Stomach (tissue), 4 donors: Measurements from ENCODE around the gene AAMDC.

Experiments
- EP300 ChIP-seq: sonication (generic); formaldehyde crosslinking; IDR thresholded peaks from one replicate; pipeline ENCODE4 v1.6.1; 2017; ENCODE audit warnings: antibody characterized with exemption
- POLR2A ChIP-seq, 4 donors: fragments of 450-650 bp; IDR thresholded peaks; one replicate each; pipeline ENCODE4 v1.6.1; 2016; ENCODE audit warnings: antibody characterized with exemption in 4 of 4, control low read depth in 2 of 4, mild to moderate bottlenecking in 1 of 4, moderate library complexity in 1 of 4
- POLR2AphosphoS5 ChIP-seq, 3 donors: sonication (generic); formaldehyde crosslinking; IDR thresholded peaks; one replicate each; pipeline ENCODE4 v1.6.1; 2016; ENCODE audit warnings: antibody characterized with exemption in 3 of 3
- TF ChIP-seq, protein P1 (sequence below), 7 experiments: fragments of 450-650 bp in 4 of 7; fragments of 200-600 bp in 3 of 7; sonication (generic) in 3 of 7; IDR thresholded peaks; one replicate each; pipeline ENCODE4 v1.5.1; 2016 to 2019; ENCODE audit warnings: antibody characterized with exemption in 7 of 7, control low read depth in 2 of 7, mild to moderate bottlenecking in 1 of 7

DNA sequence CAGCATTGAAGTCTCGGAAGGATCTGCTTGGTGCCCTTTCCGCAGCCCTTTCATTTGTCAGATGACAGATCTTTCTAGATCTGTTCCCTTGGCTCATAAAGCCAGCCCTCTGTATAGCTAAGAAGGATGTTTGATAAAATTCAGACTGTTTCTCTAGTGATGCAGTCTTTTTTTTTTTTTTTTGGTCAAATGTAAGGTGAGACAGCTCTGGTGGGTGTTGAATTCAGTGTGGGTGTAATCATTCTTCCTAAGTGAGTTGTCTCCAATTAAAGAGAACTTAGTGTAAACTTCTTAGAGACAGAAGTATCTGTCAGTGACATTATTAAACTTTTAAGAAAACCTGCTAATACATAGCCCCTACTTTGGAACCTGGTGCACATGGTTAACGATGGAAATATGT, 53.3 kb downstream of the AAMDC start:
- TF ChIP-seq POLR2AphosphoS5 (IDR thresholded peaks at IDR 0.05) (no peak), EP300 (no peak), POLR2A (IDR thresholded peaks at IDR 0.05) (no peak)
- TF ChIP-seq, protein P1, sequence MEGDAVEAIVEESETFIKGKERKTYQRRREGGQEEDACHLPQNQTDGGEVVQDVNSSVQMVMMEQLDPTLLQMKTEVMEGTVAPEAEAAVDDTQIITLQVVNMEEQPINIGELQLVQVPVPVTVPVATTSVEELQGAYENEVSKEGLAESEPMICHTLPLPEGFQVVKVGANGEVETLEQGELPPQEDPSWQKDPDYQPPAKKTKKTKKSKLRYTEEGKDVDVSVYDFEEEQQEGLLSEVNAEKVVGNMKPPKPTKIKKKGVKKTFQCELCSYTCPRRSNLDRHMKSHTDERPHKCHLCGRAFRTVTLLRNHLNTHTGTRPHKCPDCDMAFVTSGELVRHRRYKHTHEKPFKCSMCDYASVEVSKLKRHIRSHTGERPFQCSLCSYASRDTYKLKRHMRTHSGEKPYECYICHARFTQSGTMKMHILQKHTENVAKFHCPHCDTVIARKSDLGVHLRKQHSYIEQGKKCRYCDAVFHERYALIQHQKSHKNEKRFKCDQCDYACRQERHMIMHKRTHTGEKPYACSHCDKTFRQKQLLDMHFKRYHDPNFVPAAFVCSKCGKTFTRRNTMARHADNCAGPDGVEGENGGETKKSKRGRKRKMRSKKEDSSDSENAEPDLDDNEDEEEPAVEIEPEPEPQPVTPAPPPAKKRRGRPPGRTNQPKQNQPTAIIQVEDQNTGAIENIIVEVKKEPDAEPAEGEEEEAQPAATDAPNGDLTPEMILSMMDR (IDR thresholded peaks at IDR 0.05), result no peak
